HG03439 (cell line): Measurements from ENCODE around the gene KRTAP4-7.
"Not testable (repeated sequence)": the region's sequence is repeated elsewhere in the genome, so short reads cannot be mapped to it uniquely, and the experiment has no call there.

Experiments used
- ATAC-seq: cut with Tn5 transposase; IDR thresholded peaks from one replicate; pipeline ENCODE4 v1.9.1; 2021; ENCODE audit warnings: mild to moderate bottlenecking, moderate library complexity; ENCODE audit not compliant: unreplicated experiment

Gene KRTAP4-7

GRCh38 chr17:41108728-41109386, 24.9 kb downstream of the KRTAP4-7 start:
- not testable (repeated sequence) for ATAC-seq

DNA sequence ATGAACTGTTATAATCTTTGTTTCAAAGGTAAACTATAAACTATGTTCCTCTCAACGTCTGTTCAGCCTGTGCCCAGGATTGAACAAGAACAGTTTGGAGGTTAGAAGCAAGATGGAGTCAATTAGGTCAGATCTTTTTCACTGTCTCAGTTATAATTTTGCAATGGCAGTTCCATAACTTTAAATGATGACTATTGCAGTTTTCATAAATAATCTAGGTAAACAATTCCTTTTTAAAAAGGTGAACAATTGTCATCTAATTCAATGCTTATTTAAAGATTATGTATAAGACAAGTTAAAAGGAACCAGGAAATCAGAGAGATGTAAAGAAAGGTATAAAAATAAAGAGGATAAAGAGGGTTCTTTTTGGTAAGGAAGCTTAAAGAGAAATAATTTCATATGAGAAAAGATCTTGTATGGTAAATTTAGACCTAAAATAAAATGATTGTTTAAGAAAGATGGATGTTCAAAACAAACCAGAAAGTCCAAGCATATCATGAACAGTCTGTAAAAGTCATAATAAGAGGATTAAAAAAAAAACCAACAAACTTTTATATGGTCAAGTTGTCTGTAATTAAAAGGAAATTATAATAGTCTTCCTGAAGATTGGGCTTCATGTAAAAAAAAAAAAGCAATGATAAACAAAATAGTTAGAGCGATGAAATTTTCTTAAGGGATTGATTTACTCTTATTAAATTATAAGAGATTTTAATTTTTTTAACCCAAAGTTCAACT, 27.4 kb downstream of the KRTAP4-7 start:
- ATAC-seq, result no peak

- no peak for ATAC-seq
These were observed 32.3 kb downstream of the KRTAP4-7 start for GRCh38 chr17:41116297-41116696.

DNA sequence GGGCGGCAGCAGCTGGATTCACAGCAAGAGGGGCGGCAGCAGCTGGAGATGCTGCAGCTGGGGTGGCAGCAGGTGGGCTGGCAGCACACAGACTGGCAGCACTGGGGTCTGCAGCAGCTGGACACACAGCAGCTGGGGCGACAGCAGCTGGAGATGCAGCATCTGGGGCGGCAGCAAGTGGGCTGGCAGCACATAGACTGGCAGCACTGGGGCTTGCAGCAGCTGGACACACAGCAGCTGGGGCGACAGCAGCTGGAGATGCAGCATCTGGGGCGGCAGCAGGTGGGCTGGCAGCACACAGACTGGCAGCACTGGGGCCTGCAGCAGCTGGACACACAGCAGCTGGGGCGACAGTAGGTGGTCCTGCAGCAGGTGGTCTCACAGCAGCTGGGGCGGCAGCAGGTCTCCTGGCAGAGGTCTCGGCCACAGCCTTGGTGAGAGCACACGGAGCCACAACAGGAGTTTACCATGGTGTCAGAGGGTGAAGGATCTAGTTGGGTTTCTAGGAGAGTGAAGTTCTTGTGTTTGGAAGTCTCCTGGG, 34.0 kb downstream of the KRTAP4-7 start, which contains the start of gene KRTAP4-11:
Gene KRTAP4-11, minus strand, starts transcription at position 528 of the 541 bp plus-strand sequence. Its CDS starts 58 bp downstream, at position 470.
- ATAC-seq, result not testable (repeated sequence)

GRCh38 chr17:41118721-41119120, 34.8 kb downstream of the KRTAP4-7 start:
- ATAC-seq, result no peak

DNA sequence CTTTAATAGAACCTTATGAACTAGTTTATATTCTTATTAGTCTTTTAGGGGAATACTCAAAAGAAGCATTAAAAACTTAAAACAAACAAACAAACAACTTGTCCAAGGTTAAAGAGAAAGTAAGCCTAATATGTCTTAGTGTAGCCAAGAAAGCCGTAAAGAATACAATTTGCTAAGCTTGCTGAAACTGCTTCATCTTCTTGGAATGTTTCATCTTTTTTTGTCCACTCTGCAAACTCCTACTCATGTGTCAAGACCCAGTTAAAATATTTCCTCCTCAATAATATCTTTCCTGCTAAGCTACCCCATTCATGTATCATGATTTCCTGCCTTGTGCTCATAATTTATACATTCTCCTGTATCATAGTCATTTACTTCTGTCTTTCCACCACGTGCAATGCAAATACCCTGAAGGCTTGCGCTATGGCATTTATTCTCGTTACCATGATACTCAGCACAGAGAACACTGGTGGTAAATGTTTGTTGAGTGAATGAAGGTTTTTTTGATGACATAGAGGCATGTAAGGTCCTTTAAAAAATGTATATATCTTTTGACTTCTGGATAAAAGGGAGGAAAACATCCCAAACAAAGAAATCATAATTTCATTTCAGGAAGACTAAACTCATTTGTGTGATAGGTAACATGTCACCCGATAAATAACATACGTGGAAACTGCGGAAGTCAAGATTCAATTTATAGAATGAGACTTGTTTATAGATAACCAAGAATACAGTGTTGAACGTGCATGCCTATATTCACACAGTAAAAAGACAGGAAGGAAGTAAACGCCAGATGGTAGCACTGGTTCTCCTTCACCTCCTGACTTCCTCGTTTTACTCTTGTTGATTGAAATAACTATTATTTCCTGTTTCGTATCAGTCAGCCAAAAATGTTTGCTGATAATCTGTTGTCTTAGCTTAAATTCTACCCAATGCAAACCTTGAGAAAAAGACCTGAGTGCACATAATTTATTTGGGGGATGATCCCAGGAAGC, 36.0 kb downstream of the KRTAP4-7 start:
- ATAC-seq, result not testable (repeated sequence)

DNA sequence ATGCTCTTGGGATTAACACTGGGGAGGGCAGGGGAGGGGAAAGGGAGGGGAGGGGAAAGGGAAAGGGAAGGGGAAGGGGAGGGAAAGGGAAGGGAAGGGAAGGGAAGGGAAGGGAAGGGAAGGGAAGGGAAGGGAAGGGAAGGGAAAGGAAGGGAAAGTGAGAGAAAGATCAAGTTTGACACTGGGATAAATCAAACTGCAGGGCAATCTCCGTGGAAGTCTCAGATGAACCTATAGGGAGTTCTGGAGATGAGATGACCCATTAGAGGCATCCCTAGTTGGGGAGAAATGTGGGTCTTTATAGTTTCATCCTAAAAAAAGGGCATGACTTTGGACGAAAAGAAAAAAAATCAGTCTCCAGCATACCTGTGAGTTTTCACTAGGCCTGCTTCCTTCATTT, 37.8 kb downstream of the KRTAP4-7 start:
- ATAC-seq, result no peak

DNA sequence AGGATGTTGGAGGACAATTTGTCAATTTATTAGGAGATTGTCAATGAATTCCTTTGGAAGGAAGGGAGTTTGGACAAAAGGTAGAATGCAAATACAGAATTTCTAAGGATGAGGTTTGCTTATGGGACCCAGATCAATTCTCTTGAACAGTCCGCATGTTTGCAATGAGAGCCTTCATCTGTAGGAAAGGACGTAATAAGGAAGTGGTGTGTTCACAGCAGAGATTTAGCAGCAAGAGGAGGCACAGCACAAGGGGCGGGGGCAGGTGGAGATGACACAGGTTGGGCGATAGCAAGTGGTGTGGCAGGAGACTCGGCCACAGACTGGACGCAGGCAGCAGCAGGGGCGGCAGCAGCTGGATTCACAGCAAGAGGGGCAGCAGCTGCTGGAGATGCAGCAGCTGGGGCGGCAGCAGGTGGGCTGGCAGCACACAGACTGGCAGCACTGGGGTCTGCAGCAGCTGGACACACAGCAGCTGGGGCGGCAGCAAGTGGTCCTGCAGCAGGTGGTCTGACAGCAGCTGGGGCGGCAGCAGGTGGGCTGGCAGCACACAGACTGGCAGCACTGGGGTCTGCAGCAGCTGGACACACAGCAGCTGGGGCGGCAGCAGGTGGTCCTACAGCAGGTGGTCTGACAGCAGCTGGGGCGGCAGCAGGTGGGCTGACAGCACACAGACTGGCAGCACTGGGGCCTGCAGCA, 39.5 kb downstream of the KRTAP4-7 start:
- ATAC-seq, result not testable (repeated sequence)

GRCh38 chr17:41123991-41124371, 40.0 kb downstream of the KRTAP4-7 start, which contains the start of gene KRTAP4-12:
Gene KRTAP4-12 (minus strand): TSS chr17:41124182. CDS start chr17:41124122, 60 bp downstream.
- not testable (repeated sequence) for ATAC-seq

DNA sequence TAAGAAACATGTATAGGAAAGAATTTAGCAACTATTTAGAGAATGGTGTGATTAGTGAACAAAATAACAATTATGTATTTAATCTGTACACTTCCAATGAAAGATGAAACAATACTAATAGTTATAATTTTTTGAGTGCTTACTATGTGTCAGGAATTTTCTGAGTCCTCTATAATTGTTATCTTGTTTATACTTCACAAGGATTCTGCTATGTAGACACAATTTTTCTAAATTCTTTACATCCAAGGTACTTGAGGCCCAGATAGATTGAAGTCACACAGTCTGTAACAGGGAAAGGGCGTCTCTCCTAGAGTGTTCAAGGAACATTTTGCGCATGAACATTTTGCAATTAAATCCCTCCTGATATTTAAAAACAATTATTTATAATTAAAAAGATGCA, 41.1 kb downstream of the KRTAP4-7 start:
- no peak for ATAC-seq

- ATAC-seq, result no peak
These were observed 42.5 kb downstream of the KRTAP4-7 start for GRCh38 chr17:41126412-41126811.

- ATAC-seq, result no peak
These were observed 43.4 kb downstream of the KRTAP4-7 start for GRCh38 chr17:41127371-41127770.

- ATAC-seq, result no peak
These were observed 48.0 kb downstream of the KRTAP4-7 start for GRCh38 chr17:41131979-41132378.

DNA sequence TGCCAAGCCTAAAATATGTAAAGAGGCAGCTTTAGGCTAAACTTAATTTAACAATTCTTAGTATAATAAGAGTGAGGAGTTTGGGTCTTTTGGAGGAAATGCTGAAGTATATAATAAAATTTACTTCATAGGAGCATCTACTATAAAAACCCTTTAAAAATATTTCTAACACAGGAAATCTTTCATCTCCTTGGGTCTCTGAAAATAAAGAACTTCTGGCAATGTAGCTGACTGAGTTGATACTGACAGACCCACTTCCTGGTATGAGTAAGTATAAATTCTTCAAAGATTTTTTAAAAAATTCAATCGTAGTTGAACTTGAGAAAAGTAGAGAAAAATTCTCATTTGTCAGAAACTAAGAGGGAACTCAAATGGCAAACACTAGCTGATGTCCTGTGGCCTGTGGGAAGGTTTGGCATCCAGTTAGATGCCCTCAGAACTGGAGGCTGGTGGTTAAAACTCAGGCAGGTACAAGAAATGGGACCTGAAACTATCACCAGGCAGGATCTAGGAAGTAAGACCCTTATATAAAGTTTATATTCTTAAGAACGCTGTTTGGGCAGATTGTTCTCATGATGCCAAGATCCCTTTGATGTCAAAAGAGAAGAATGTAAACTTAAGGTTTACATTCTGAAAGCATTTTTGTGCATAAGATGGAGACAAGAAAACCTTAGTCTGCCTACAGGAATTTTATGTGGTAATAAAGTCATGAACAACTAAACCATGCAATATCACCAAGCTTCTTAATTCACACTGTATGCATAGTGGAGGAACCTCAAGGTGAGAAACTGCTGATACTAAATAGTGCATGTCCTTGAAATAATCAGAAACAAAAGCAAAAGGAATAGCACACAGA, 50.2 kb downstream of the KRTAP4-7 start:
- ATAC-seq, result no peak
